ENCODE results near the gene ITGB1BP2.
"Not testable (repeated sequence)": the region's sequence is repeated elsewhere in the genome, so short reads cannot be mapped to it uniquely, and the experiment has no call there.

ITGB1BP2 gene

DNA sequence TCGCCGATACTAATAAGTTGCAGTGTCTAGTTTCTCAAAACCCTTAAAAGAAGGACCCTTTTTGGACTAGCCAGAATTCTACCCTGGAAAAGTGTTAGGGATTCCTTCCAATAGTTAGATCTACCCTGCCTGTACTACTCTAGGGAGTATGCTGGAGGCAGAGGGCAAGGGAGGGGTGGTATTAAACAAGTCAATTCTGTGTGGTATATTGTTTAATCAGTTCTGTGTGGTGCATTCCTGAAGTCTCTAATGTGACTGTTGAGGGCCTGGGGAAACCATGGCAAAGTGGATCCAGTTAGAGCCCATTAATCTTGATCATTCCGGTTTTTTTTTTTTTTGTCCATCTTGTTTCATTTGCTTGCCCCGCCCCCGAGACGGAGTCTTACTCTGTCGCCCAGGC is 1.5 kb upstream of the ITGB1BP2 start:
- not testable (repeated sequence) for H3K27ac ChIP-seq, H3K4me3 ChIP-seq

DNA sequence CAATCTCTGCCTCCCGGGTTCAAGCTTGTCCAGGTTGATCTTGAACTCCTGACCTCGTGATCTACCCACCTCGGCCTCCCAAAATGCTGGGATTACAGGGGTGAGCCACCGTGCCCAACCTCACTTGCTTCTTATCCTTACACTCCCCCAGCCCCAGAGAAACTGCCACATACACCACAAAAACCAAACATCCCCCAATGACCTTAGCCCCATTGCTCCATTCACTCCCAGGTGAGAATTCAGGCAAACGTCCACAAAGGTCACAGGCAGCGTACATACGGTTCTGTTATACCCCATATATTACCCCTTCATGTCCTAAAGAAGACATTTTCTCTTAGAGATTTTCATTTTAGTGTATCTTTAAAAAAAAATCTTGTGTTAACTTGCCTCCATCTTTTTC is 1.1 kb upstream of the ITGB1BP2 start:
- H3K4me3 ChIP-seq, H3K27ac ChIP-seq: not testable (repeated sequence)

DNA sequence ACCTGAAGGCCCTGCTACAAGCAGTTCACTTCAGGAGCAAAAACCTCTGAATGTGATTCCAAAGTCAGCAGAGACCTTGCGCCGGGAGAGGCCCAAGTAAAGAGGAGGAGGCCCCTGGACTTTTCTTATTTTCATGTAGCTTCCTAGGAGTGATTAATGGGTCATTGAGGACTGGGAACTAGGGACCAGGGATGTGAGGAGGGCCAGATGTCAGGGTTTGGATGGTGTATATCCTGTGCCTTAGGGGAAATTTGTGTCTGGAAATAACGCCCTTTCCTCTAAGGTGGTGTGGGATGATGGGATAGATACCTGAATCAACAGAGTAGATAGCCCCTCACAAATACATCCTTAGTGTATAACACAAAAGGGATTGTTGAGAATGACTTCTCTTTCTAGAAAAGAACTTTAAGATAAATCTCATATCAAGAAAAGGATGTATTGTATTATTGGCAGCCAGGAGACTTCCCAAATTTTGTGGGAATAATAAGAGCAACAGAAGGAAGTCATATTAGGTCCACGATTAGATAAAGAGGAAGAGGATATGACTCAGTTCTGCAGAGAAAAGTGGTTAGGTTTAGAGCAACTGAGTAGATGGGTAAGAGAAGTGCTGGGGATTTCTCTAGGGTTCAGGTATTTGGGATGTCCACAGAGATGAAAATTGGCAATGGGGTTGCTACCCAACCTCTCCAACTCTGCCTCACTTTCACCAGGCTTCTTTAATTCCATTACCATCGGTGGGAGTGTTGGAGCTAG is 1.1 kb downstream of the ITGB1BP2 start:
- no peak overlapping the region for H3K4me3 ChIP-seq

DNA sequence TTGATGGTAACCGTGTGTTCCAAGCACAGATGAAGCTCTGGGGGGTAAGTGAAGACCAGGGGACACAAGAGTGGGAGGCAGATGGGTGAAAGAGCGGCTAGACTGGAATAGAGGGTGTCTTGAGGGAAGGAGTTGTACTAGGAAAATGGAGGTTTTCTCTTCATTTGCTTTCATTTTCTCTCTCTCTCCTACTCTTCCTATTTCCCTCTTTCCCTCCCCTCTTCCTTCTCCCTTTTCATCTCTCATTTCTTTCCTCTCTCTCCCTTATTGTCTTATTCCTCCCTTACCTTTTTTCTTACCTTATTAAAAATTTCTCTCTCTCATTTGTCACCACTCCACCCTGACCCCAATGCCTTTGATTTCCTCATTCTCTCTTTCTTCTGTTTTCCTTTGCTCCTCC is 3.0 kb downstream of the ITGB1BP2 start:
- H3K27ac ChIP-seq, result no peak overlapping the region
- no peak overlapping the region for H3K4me3 ChIP-seq

More for the DNA sequence above, 1.1 kb downstream of the ITGB1BP2 start:
- peak overlapping the region in 1 of 21 experiments; percentile 9 for H3K27ac ChIP-seq

DNA sequence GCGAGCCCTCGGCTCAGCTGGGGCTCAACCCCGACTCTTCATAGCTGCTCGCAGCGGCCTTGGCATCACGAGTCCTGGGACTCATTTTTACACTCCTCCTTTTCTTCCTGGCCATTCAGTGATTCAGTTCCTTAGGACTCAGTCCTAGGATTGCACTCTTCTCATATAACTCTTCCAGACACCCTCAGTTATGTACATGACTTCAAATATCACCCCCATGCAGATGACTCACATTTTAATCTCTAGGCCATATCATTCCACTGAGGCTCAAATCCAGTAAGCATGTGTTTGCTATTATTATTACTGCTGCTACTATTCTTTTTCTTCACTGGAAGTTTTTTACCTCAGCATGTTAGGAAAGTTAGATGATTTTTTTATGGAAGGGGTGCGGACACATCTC is 14.4 kb downstream of the ITGB1BP2 start:
- H3K27ac ChIP-seq, result no peak overlapping the region
- no peak overlapping the region for H3K4me3 ChIP-seq

DNA sequence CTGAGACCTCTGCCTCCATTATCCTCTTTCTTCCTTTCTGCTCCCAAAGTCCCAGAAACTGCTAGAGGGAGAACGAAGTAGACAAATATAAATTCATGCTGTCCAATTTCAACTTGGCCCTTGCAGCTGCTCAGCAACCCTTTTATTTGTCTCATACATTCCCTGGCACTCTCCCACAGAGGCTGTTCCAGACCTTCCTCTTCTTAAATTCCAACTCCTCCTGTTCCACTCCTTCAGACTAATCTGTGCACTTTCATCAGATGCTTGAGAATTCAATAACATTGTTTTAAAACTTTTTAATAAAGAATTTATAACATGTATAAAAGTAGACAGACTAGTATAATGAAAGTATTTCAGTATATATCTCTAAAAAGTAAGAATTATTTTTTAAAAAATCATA is 15.4 kb downstream of the ITGB1BP2 start:
- not testable (repeated sequence) for H3K27ac ChIP-seq, H3K4me3 ChIP-seq

DNA sequence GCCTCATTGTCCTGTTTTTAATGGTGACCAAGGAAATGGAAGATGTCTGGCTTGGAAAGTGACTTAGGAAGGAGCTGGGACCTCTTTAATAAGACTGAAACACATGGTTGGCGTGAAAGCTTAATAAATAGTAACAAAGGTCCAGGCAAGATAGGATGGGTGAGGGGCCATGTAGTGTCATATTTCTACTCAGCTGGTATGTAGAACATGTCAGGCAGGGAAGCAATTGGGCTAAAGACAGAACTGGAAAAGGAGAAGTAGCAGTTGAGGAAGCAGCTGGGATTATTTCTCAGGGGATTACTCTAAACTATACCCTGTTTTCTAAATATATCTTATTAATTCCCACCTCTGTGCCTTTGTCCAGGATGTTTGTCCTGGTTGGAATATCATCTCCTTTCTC is 18.6 kb downstream of the ITGB1BP2 start:
- Histone ChIP-seq H3K4me3 (no peak overlapping the region), H3K27ac (no peak overlapping the region)

DNA sequence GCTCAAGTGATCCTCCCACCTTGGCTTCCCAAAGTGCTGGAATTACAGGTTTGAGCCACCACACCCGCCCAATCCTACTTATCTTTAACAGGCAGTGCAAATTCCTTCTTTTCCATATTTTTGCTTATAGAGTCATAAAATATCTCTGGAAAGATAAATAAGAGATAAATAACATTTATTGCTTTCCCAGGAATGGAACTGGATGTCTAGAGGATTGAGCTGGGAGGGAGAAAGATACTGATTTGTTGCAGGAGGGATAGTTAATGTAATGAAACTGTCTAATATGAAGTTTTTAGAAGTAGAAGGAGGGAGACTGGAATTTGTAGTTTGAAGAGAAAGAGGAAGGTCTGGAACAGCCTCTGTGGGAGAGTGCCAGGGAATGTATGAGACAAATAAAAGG is 20.2 kb downstream of the ITGB1BP2 start:
- H3K4me3 ChIP-seq, result no peak overlapping the region
- H3K27ac ChIP-seq, result no peak overlapping the region

DNA sequence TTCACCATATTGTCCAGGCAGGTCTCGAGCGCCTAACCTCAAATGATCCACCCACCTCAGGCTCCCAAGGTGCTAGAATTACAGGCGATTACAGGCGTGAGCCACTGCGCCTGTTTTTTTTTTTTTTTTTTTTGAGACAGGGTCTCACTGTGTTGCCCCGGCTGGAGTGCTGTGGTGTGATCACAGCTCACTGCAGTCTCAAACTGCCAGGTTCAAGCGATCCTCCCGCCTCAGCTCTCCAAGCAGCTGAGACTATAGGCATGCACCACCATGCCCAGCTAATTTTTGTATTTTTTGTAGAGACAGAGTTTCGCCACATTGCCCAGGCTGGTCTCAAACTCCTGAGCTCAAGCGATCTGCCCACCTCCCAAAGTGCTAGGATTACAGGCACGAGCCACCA is 22.9 kb downstream of the ITGB1BP2 start:
- not testable (repeated sequence) for H3K4me3 ChIP-seq, H3K27ac ChIP-seq

DNA sequence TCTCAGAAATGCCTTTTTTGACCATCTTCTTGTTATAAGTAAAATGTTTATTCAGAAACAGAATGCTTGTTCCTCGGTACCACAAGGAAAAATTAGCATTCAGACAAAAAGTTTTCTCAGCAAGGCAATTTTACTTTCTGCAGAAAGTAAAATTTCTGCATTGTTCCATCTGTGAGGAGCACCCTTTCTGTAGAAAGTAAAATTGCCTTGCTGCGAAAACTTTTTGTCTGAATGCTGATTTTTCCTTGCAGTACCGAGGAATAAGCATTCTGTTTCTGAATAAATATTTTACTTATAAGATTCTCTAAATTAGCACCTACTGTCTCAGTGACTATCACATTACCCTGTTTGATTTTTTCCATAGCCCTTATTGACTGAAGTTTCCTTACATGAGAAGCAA is 24.8 kb downstream of the ITGB1BP2 start:
- no peak overlapping the region for H3K4me3 ChIP-seq
- no peak overlapping the region for H3K27ac ChIP-seq

DNA sequence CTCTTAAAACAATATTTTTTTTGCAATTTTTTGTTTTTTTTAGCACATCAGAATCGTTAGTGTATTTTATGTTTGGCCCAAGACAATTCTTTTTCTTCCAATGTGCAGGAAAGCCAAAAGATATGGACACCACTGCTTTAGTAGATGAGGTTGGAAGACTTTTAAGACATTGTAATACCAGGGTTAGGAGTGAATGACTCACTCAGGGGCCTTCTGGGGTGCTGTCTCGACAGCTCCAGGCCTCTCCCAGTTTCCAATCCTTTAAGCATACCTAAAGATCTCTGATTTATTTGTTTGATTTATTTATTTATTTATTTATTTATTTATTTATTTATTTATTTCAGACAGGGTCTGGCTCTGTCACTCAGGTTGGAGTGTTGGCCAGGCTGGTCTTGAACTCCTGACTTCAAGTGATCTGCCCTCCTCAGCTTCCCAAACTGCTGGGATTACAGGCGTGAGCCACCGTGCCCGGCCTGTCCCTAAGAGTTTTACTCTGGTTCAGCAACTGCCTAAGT is 47.7 kb downstream of the ITGB1BP2 start:
- H3K27ac ChIP-seq, H3K4me3 ChIP-seq: not testable (repeated sequence)

DNA sequence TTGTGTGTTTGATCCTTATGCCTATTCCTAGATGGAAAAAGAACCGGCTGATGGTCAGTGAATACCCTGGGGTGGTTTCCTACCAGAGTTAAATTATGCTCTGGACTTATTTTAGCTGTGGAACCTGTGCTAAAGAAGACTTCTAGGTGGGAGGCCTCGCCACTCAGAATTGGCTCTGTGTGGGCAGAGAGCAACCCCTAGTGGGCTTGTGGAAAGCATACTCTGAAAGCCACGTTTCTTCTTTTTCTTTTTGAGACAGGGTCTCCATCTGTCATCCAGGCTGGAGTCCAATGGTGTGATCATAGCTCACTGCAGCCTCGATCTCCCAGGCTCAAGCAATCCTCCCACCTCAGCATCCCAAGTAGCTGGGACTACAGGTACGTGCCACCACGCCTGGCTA is 48.3 kb downstream of the ITGB1BP2 start:
- not testable (repeated sequence) for H3K27ac ChIP-seq, H3K4me3 ChIP-seq

DNA sequence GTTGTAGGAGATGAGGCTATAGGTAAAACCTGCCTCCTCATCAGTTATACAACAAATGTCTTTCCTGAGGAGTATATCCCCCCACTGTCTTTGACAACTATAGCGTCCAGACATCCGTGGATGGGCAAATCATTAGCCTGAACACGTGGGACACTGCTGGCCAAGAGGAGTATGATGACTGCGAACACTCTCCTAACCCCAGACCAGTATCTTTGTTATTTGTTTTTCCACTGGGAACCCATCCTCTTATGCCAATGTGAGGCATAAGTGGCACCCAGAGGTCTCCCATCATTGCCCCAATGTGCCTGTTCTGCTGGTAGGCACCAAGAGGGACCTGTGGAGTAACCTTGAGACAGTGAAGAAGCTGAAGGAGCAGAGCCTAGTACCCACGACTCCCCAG is 50.9 kb downstream of the ITGB1BP2 start:
- H3K27ac ChIP-seq, H3K4me3 ChIP-seq: not testable (repeated sequence)
